Measurements from ENCODE around the gene CBX4.

DNA sequence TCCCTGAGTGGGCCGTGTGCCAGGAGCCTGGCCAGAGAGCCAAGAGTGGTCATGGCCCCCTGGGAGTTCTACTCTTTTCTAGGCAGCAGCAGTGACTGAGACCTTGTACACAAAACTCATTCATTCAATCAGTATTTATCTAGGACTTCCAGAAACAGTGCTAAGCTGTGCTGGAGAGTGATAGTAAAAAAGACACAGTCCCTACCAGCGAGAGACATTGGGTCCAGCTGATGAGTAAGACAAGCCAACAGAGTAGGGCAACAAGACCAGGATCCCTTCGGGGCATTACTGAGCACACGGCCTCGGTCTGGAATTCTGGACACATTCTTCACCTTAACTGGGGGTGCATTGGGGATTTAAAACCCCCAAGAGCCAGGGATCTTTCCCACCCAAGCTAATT is 20.2 kb downstream of the CBX4 start:
- TF ChIP-seq CTCF (IDR thresholded peaks at IDR 0.05; ENCODE audit: poor library complexity, severe bottlenecking) (no peak), RAD21 (conservative IDR thresholded peaks at IDR 0.05) (no peak), REST (IDR thresholded peaks at IDR 0.05; ENCODE audit: borderline replicate concordance) (no peak), MXI1 (conservative IDR thresholded peaks at IDR 0.05; ENCODE audit: poor library complexity, severe bottlenecking) (no peak), EP300 (conservative IDR thresholded peaks at IDR 0.05; ENCODE audit: poor library complexity, severe bottlenecking) (no peak), TAF1 (IDR thresholded peaks at IDR 0.05; ENCODE audit: low read depth) (no peak), POLR2AphosphoS5 (IDR thresholded peaks at IDR 0.05) (no peak)
